NB4 (cell line): ENCODE data around the gene CACNA2D2.

Experiments used
- POLR2A ChIP-seq: IDR thresholded peaks from 2 replicates; pipeline ENCODE4 v1.6.1; 2011; ENCODE audit warnings: mild to moderate bottlenecking; ENCODE audit not compliant: insufficient read length; ENCODE audit errors: extremely low read depth
- TF ChIP-seq, protein P1 (sequence below): IDR thresholded peaks from one replicate; pipeline ENCODE4 v1.5.1; 2012; ENCODE audit warnings: low read depth, low read length
- TF ChIP-seq, protein P2 (sequence below): IDR thresholded peaks from 2 replicates; pipeline ENCODE4 v1.6.1; 2011; ENCODE audit warnings: low read depth, low read length

DNA sequence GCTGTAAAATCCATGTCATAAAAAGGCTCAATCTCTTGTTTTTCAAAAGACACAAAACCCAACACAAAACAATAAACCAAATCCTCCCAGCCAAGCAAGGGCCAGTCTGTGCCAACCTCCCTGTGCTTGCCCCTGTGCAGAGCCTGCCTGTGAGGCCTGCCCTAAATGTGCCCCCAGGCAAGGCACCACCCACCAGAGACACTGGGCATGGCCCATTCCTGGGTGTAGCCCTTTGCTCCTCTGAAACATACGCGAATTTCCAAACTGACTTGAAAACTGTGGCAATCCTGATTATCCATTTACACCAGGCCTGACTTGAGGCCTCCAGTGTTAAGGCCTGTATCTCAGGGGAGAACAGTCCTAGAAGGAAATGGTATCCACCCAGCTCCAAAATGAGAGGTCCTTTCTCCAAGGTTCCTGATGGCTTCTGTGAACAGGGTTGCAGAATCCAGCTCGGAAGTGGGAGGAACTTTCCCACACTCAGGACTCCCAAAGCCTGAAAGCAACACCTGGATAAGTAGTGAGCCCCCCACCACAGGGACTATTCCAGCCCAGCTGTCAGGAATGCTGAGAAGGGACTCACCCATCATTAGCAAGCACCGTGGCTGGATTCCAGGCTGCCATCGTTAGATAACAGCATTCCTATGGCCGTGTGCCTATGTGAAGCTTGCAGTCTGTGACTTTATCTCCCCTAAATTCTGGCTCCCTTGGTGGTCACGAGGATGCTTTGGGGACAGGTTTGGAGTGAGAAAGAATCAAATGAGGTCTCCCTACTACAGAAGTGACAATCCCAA lies 61.8 kb downstream of the CACNA2D2 start:
- TF ChIP-seq, protein P1, sequence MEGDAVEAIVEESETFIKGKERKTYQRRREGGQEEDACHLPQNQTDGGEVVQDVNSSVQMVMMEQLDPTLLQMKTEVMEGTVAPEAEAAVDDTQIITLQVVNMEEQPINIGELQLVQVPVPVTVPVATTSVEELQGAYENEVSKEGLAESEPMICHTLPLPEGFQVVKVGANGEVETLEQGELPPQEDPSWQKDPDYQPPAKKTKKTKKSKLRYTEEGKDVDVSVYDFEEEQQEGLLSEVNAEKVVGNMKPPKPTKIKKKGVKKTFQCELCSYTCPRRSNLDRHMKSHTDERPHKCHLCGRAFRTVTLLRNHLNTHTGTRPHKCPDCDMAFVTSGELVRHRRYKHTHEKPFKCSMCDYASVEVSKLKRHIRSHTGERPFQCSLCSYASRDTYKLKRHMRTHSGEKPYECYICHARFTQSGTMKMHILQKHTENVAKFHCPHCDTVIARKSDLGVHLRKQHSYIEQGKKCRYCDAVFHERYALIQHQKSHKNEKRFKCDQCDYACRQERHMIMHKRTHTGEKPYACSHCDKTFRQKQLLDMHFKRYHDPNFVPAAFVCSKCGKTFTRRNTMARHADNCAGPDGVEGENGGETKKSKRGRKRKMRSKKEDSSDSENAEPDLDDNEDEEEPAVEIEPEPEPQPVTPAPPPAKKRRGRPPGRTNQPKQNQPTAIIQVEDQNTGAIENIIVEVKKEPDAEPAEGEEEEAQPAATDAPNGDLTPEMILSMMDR, result no peak
- no peak for TF ChIP-seq POLR2A
- TF ChIP-seq, protein P2, sequence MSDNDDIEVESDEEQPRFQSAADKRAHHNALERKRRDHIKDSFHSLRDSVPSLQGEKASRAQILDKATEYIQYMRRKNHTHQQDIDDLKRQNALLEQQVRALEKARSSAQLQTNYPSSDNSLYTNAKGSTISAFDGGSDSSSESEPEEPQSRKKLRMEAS, result no peak
